Kidney (tissue), 14 donors: ENCODE measurements around the gene ACTL6B. TPM values are rescaled to one million over a fixed set of nuclear protein-coding genes. Genes with fewer than 3 reads are reported as not detected.

ENCODE experiments used
- DNase-seq, 5 donors: peaks; one replicate each; pipeline ENCODE4 v3.0.0-alpha.2; 2013 to 2020
- FAIRE-seq: peaks from 2 replicates; lab custom pipeline; 2012; peaks lifted over from hg19 to GRCh38; lab: Jason Lieb, UNC
- H3K27ac ChIP-seq, 2 donors: one replicate each; pipeline ENCODE4 v1.7.0; 2013; ENCODE audit warnings: low read depth in 2 of 2, low read length in 2 of 2, inconsistent platforms in 1 of 2
- H3K27me3 ChIP-seq: one replicate; pipeline ENCODE4 v1.7.1; 2013; ENCODE audit warnings: low read length, inconsistent platforms; ENCODE audit not compliant: control insufficient read depth, insufficient read depth
- H3K36me3 ChIP-seq, 3 donors: one replicate each; pipeline versions ENCODE4 v1.7.0 to v1.7.1; 2013; ENCODE audit warnings: low read length in 3 of 3, control low read depth in 1 of 3, inconsistent platforms in 1 of 3; ENCODE audit not compliant: insufficient read depth in 3 of 3, control insufficient read depth in 2 of 3
- H3K4me1 ChIP-seq, 3 donors: one replicate each; pipeline versions ENCODE4 v1.7.0 to v1.7.1; 2013; ENCODE audit warnings: low read length in 3 of 3, inconsistent platforms in 1 of 3, low read depth in 1 of 3; ENCODE audit not compliant: control insufficient read depth in 2 of 3, insufficient read depth in 2 of 3
- H3K4me3 ChIP-seq, 3 donors: one replicate each; pipeline versions ENCODE4 v1.7.0 to v1.8.1; 2013; ENCODE audit warnings: low read length in 3 of 3, control low read depth in 1 of 3, inconsistent platforms in 1 of 3
- H3K9ac ChIP-seq, 3 donors: one replicate each; pipeline versions ENCODE4 v1.7.0 to v1.7.1; 2013; ENCODE audit warnings: low read length in 3 of 3, control low read depth in 1 of 3, inconsistent platforms in 1 of 3
- H3K9me3 ChIP-seq, 3 donors: one replicate each; pipeline versions ENCODE4 v1.7.0 to v1.7.1; 2013; ENCODE audit warnings: low read length in 3 of 3, control low read depth in 1 of 3, inconsistent platforms in 1 of 3; ENCODE audit not compliant: control insufficient read depth in 2 of 3, insufficient read depth in 1 of 3
- CTCF ChIP-seq: IDR thresholded peaks from 3 replicates; pipeline ENCODE4 v1.5.1; 2012; ENCODE audit warnings: mild to moderate bottlenecking, moderate library complexity, borderline replicate concordance; ENCODE audit not compliant: insufficient read depth; ENCODE audit errors: extremely low read depth
- intact Hi-C: fragments of 100-400 bp; cut with DNase I; formaldehyde crosslinking; loops from one replicate; pipeline ENCODE4 v1.11.1; 2022
- polyA plus RNA-seq: library from polyadenylated mRNA; stranded (reverse); fragments of 350-450 nt; fragmentation: Illumina TruSeq; extraction: RNeasy Lipid Tissue Mini Kit (QIAGEN cat#74804); gene quantifications from one replicate; pipeline ENCODE4 v1.2.3, GENCODE V29; 2014; ENCODE audit warnings: low read depth, low replicate concordance; ENCODE audit not compliant: insufficient read depth
- total RNA-seq: library from RNA; stranded (reverse); fragmentation: NEBNext Ultra II Directional; extraction: Animal tissue kit (Norgen Biotek cat#: 25700); gene quantifications from one replicate; pipeline ENCODE4 v1.2.1, GENCODE V29; 2021
- donor health status: control.
- donor health status: control.
- donor health status: control.
- donor health status: control.
- donor health status: control.
- donor health status: DM: yes; HTN: yes; CAD: no.
- donor health status: Normal renal cell carcinoma (clear cell type).

The ACTL6B gene
- total and polyA plus RNA-seq, 2 donors from 2014 or later: not detected

GRCh38 chr7:100686822-100687211 is 30.6 kb upstream of the ACTL6B start:
- no peaks in the 10 kb centered on the region for H3K9me3 ChIP-seq
- no peaks in the 10 kb centered on the region for H3K27me3 ChIP-seq
- H3K4me1 ChIP-seq: peaks cover 0 to 11% (median 6%) of the 10 kb centered on the region in 3 donors
- no peak for FAIRE-seq
- peaks cover 2 to 26% (median 12%) of the 10 kb centered on the region in 3 donors for H3K36me3 ChIP-seq
- intact Hi-C loops: loop anchor here (10.0 kb wide), 2 partner anchors 112 to 222 kb away; partner anchors contain the start of genes SAP25 and SPACDR
- TF ChIP-seq CTCF: no peak
- no peak overlapping the region for H3K9ac ChIP-seq
- DNase-seq: peak in 1 of 5 donors; percentile 56
- no peak overlapping the region for H3K27ac ChIP-seq
- H3K4me3 ChIP-seq: no peak overlapping the region

GRCh38 chr7:100686201-100686821 is 30.1 kb upstream of the ACTL6B start:
- intact Hi-C loops: loop anchor here (10.0 kb wide), 2 partner anchors 112 to 222 kb away; partner anchors contain the start of genes SAP25 and SPACDR
- peaks cover 0 to 9% (median 3%) of the 10 kb centered on the region in 3 donors for H3K4me1 ChIP-seq
- no peaks in the 10 kb centered on the region for H3K27me3 ChIP-seq
- FAIRE-seq: no peak
- H3K9ac ChIP-seq: no peak overlapping the region
- H3K36me3 ChIP-seq: peaks cover 2 to 26% (median 12%) of the 10 kb centered on the region in 3 donors
- no peak for TF ChIP-seq CTCF
- no peak overlapping the region for H3K4me3 ChIP-seq
- H3K9me3 ChIP-seq: no peaks in the 10 kb centered on the region
- no peak overlapping the region for H3K27ac ChIP-seq
- DNase-seq: peak in 2 of 5 donors; percentile 58 to 60

GRCh38 chr7:100685631-100686145 is 29.4 kb upstream of the ACTL6B start:
- no peak overlapping the region for H3K4me3 ChIP-seq
- H3K9ac ChIP-seq: no peak overlapping the region
- no peak overlapping the region for H3K27ac ChIP-seq
- DNase-seq: peak in 1 of 5 donors; percentile 47
- intact Hi-C loops: loop anchor here (10.0 kb wide), 2 partner anchors 111 to 221 kb away; partner anchors contain the start of genes SAP25 and SPACDR
- no peaks in the 10 kb centered on the region for H3K27me3 ChIP-seq
- TF ChIP-seq CTCF: no peak
- FAIRE-seq: no peak
- peaks cover 2 to 26% (median 12%) of the 10 kb centered on the region in 3 donors for H3K36me3 ChIP-seq
- peaks cover 0 to 4% (median 0%) of the 10 kb centered on the region in 3 donors for H3K4me1 ChIP-seq
- no peaks in the 10 kb centered on the region for H3K9me3 ChIP-seq
